Activated CD8-positive, alpha-beta T cell treated with anti-CD3 and anti-CD28 coated beads, Interleukin-2, amount 10 ng/mL, durations not matched to agents 7 days and 5 days (primary cell): ENCODE results near the gene AHSG. TPM values are rescaled to one million over a fixed set of nuclear protein-coding genes. Genes with fewer than 3 reads are reported as not detected.
A peak's percentile ranks its signal among the peaks of the same experiment; 100 is the strongest.
"Not testable (repeated sequence)": the region's sequence is repeated elsewhere in the genome, so short reads cannot be mapped to it uniquely, and the experiment has no call there.

Experiments used
- ATAC-seq: fragments of 150-1000 bp; cut with Tn5 transposase; one replicate; pipeline ENCODE4 v1.10.0; 2021; ENCODE audit warnings: moderate library complexity
- CTCF ChIA-PET: fragments of 350-600 bp; sonication (Branson Sonifier 250); formaldehyde crosslinking; loops from one replicate; lab custom pipeline; 2021; ENCODE audit warnings: antibody characterized with exemption; lab: Charles Lee
- POLR2A ChIA-PET: fragments of 350-600 bp; sonication (Branson Sonifier 250); formaldehyde crosslinking; loops from one replicate; lab custom pipeline; 2021; ENCODE audit warnings: antibody characterized with exemption; lab: Charles Lee
- DNase-seq: peaks from one replicate; pipeline ENCODE4 v3.0.0-alpha.2; 2020
- H3K27ac Mint-ChIP-seq: one replicate; pipeline ENCODE4 v1.8.0; 2021; ENCODE audit warnings: mild to moderate bottlenecking, mixed read lengths
- H3K27me3 Mint-ChIP-seq: one replicate; pipeline ENCODE4 v1.8.0; 2021; ENCODE audit warnings: low read depth, mixed read lengths
- H3K36me3 Mint-ChIP-seq: one replicate; pipeline ENCODE4 v1.8.0; 2021; ENCODE audit warnings: low read depth, mixed read lengths
- H3K4me1 Mint-ChIP-seq: one replicate; pipeline ENCODE4 v1.8.0; 2021; ENCODE audit warnings: low read depth, mixed read lengths
- H3K4me3 Mint-ChIP-seq: one replicate; pipeline ENCODE4 v1.8.0; 2021; ENCODE audit warnings: mild to moderate bottlenecking, mixed read lengths
- H3K9me3 Mint-ChIP-seq: one replicate; pipeline ENCODE4 v1.8.0; 2022; ENCODE audit warnings: mixed read lengths; ENCODE audit not compliant: insufficient read depth
- total RNA-seq, 2 experiments: library from RNA; stranded (reverse); gene quantifications; one replicate each; pipeline ENCODE4 v1.2.3, GENCODE V29; 2021

AHSG gene
- total RNA-seq, 2 experiments from 2014 or later = not detected

DNA sequence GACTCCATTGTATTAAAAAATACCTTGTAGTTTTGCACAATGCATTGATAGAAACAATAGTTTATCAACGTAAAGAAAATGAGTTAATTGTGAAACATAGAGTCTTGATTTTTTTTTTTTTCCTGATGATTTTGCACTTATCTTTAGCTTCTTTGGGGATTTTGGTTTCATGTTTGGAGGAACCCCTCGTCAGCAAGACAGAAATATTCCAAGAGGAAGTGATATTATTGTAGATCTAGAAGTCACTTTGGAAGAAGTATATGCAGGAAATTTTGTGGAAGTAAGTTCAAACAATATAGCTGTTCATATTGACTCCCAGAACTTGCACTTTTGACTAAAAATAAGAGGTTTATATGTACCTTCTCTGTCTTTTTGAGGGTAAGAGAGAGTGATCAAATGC is 35.3 kb upstream of the AHSG start:
- peaks cover 19% of the 10 kb centered on the region for H3K4me1 Mint-ChIP-seq
- H3K9me3 Mint-ChIP-seq = no peaks in the 10 kb centered on the region
- POLR2A ChIA-PET = no interaction called here
- no peaks in the 10 kb centered on the region for H3K27me3 Mint-ChIP-seq
- CTCF ChIA-PET = interaction anchor here (0.8 kb wide), 1 partner anchor 37 kb away, joined by 4 read pairs; no protein-coding TSS in a partner anchor
- DNase-seq = no peak
- peaks cover 67% of the 10 kb centered on the region for H3K36me3 Mint-ChIP-seq
- H3K27ac Mint-ChIP-seq = no peak overlapping the region
- no peak for ATAC-seq
- no peak overlapping the region for H3K4me3 Mint-ChIP-seq

DNA sequence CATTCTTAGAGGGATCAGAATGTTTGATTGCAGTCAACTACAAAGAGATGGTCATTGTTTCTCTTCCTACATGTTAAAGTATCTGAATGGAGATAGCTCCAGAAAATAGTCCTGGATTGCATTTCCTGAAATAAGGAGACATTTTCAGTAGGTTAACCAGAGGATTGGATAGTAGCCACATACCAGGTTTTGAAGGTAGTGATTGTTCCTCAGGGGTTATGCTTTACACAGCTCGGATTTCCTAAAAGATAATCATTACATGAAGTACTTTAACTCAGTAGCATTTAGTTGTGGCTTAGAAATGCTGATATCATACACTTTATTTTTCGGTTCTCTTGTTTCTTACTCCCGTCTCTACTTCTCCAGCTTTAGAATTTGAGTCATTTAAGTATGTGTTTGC is 32.1 kb upstream of the AHSG start:
- no peak overlapping the region for H3K27ac Mint-ChIP-seq
- H3K27me3 Mint-ChIP-seq = no peaks in the 10 kb centered on the region
- H3K36me3 Mint-ChIP-seq = peaks cover 68% of the 10 kb centered on the region
- H3K9me3 Mint-ChIP-seq = no peaks in the 10 kb centered on the region
- DNase-seq (no peak), ATAC-seq (no peak)
- H3K4me3 Mint-ChIP-seq = no peak overlapping the region
- ChIA-PET POLR2A (interaction anchor here (0.6 to 0.7 kb wide), 2 partner anchors 225 to 635 kb away, joined by 3 read pairs; partner anchors contain the start of gene RFC4), CTCF (interaction anchor here (2.0 to 7.8 kb wide), 2 partner anchors 10 to 35 kb away, joined by 5 to 62 read pairs; partner anchors contain the start of gene DNAJB11)
- H3K4me1 Mint-ChIP-seq = no peaks in the 10 kb centered on the region

- ChIA-PET CTCF (interaction anchor here (1.2 to 7.8 kb wide), 2 partner anchors 33 to 42 kb away, joined by 3 to 62 read pairs; no protein-coding TSS in a partner anchor), POLR2A (interaction anchor here (1.0 kb wide), 1 partner anchor 12 kb away, joined by 3 read pairs; the partner anchor contains the start of gene DNAJB11)
- peaks cover 56% of the 10 kb centered on the region for H3K36me3 Mint-ChIP-seq
- ATAC-seq (no peak), DNase-seq (no peak)
- no peaks in the 10 kb centered on the region for H3K27me3 Mint-ChIP-seq
- H3K4me3 Mint-ChIP-seq = no peak overlapping the region
- no peak overlapping the region for H3K27ac Mint-ChIP-seq
- no peaks in the 10 kb centered on the region for H3K4me1 Mint-ChIP-seq
- H3K9me3 Mint-ChIP-seq = no peaks in the 10 kb centered on the region
Observed at GRCh38 chr3:186582541-186582940, 30.3 kb upstream of the AHSG start.

- no peaks in the 10 kb centered on the region for H3K9me3 Mint-ChIP-seq
- ATAC-seq (no peak), DNase-seq (no peak)
- H3K27ac Mint-ChIP-seq = no peak overlapping the region
- H3K36me3 Mint-ChIP-seq = peaks cover 50% of the 10 kb centered on the region
- H3K4me3 Mint-ChIP-seq = no peak overlapping the region
- ChIA-PET POLR2A (interaction anchor here (1.0 to 1.4 kb wide), 3 partner anchors 13 to 200 kb away, joined by 3 to 5 read pairs (median 4); partner anchors contain the start of gene DNAJB11), CTCF (interaction anchor here (1.4 to 7.8 kb wide), 2 partner anchors 32 to 238 kb away, joined by 4 to 62 read pairs; no protein-coding TSS in a partner anchor)
- peaks cover 5% of the 10 kb centered on the region for H3K4me1 Mint-ChIP-seq
- no peaks in the 10 kb centered on the region for H3K27me3 Mint-ChIP-seq
Observed at GRCh38 chr3:186583831-186584230, 29.0 kb upstream of the AHSG start.

DNA sequence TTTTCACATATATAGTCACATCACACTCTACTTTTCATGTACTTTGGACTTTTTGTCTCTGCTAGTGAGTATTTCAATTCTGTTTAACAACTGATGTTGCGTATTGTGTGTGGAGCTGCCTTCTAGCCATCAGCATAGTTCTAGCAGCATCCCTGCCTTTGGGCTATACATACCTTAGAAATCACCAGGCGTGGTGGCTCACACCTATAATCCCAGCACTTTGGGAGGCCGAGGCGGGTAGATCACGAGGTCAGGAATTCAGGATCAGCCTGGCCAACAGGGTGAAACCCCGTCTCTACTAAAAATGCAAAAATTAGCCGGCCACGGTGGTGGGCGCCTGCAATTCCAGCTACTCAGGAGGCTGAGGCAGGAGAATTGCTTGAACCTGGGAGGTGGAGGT is 26.6 kb upstream of the AHSG start:
- not testable (repeated sequence) for H3K4me3 Mint-ChIP-seq, H3K27ac Mint-ChIP-seq, H3K27me3 Mint-ChIP-seq, H3K9me3 Mint-ChIP-seq, DNase-seq, ATAC-seq
- ChIA-PET POLR2A (interaction anchor here (0.7 kb wide), 1 partner anchor 15 kb away, joined by 3 read pairs; no protein-coding TSS in a partner anchor), CTCF (interaction anchor here (0.6 to 7.8 kb wide), 5 partner anchors 14 to 643 kb away, joined by 3 to 62 read pairs (median 4); partner anchors contain the start of gene DNAJB11)
- Mint-ChIP-seq H3K4me1 (peaks cover 16% of the 10 kb centered on the region), H3K36me3 (peaks cover 32% of the 10 kb centered on the region)

DNA sequence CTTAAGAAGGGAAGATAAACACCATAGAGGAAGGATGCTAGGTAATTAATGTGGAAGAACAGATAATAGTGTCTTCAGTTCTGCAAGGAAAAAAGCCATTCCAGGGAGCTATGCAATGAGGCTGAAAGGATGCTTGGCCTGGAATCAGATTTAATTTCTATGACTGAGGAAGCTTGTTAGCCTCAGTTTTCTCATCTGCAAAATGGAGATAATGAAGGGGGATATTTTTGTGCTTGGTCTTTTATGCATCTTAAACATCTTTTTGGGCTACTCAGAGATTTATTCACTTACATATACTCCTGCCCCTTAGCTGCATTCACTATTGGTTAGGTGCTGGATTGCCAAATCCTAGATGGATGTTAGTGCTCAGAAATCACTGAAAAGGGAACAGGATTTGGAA is 25.7 kb upstream of the AHSG start:
- no peak for ATAC-seq
- no peak overlapping the region for H3K4me3 Mint-ChIP-seq
- H3K9me3 Mint-ChIP-seq = no peaks in the 10 kb centered on the region
- H3K27me3 Mint-ChIP-seq = no peaks in the 10 kb centered on the region
- H3K36me3 Mint-ChIP-seq = peaks cover 27% of the 10 kb centered on the region
- ChIA-PET CTCF (interaction anchor here (0.8 to 7.8 kb wide), 3 partner anchors 15 to 29 kb away, joined by 3 to 62 read pairs (median 4); partner anchors contain the start of gene DNAJB11), POLR2A (interaction anchor here (1.4 kb wide), 1 partner anchor 17 kb away, joined by 4 read pairs; the partner anchor contains the start of gene DNAJB11)
- no peak overlapping the region for H3K27ac Mint-ChIP-seq
- no peak for DNase-seq
- peaks cover 16% of the 10 kb centered on the region for H3K4me1 Mint-ChIP-seq

- ATAC-seq (peak; percentile 38), DNase-seq (no peak)
- Mint-ChIP-seq H3K27ac (no peak overlapping the region), H3K9me3 (no peaks in the 10 kb centered on the region), H3K27me3 (peaks cover 2% of the 10 kb centered on the region), H3K4me3 (no peak overlapping the region), H3K36me3 (peaks cover 16% of the 10 kb centered on the region), H3K4me1 (peaks cover 16% of the 10 kb centered on the region)
- ChIA-PET CTCF (interaction anchor here (2.8 to 6.5 kb wide), 2 partner anchors 27 to 233 kb away, joined by 7 to 87 read pairs; partner anchors contain the start of gene AHSG), POLR2A (no interaction called here)
Observed at GRCh38 chr3:186588632-186589031, 24.2 kb upstream of the AHSG start.

DNA sequence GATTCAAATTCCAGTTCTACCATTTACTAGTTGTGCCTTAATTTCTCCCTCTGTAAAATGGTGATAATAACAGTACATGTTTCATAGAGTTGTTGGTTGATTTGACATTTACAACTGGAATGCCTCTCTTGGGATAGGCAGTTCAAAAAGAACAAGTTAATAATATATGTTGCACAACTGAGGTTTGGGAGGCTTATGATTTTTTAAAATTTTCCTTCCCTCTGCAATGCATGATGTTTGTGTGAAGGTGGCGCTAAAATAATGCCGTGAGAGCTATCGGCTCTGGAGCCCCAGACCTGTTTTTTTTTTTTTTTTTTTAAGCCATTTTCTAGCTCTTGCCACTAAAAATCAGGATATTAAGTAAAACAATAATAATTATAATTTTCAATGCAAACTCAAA is 23.7 kb upstream of the AHSG start:
- ATAC-seq (no peak), DNase-seq (no peak)
- ChIA-PET POLR2A (no interaction called here), CTCF (interaction anchor here (2.8 to 6.5 kb wide), 2 partner anchors 26 to 232 kb away, joined by 7 to 87 read pairs; partner anchors contain the start of gene AHSG)
- Mint-ChIP-seq H3K36me3 (peaks cover 11% of the 10 kb centered on the region), H3K4me1 (peaks cover 16% of the 10 kb centered on the region), H3K4me3 (no peak overlapping the region), H3K27me3 (peaks cover 2% of the 10 kb centered on the region), H3K9me3 (no peaks in the 10 kb centered on the region), H3K27ac (no peak overlapping the region)

GRCh38 chr3:186589856-186590579 is 22.8 kb upstream of the AHSG start:
- CTCF ChIA-PET = interaction anchor here (0.8 to 6.5 kb wide), 5 partner anchors 19 to 647 kb away, joined by 3 to 87 read pairs (median 4); partner anchors contain the start of gene AHSG
- Mint-ChIP-seq H3K4me3 (no peak overlapping the region), H3K4me1 (peaks cover 16% of the 10 kb centered on the region), H3K27ac (no peak overlapping the region), H3K36me3 (peaks cover 2% of the 10 kb centered on the region), H3K9me3 (no peaks in the 10 kb centered on the region), H3K27me3 (peaks cover 2% of the 10 kb centered on the region)
- no peak for DNase-seq
- POLR2A ChIA-PET = interaction anchor here (0.5 to 0.8 kb wide), 3 partner anchors 70 to 194 kb away, joined by 3 read pairs; partner anchors contain the start of gene EIF4A2
- peak; percentile 26 for ATAC-seq

DNA sequence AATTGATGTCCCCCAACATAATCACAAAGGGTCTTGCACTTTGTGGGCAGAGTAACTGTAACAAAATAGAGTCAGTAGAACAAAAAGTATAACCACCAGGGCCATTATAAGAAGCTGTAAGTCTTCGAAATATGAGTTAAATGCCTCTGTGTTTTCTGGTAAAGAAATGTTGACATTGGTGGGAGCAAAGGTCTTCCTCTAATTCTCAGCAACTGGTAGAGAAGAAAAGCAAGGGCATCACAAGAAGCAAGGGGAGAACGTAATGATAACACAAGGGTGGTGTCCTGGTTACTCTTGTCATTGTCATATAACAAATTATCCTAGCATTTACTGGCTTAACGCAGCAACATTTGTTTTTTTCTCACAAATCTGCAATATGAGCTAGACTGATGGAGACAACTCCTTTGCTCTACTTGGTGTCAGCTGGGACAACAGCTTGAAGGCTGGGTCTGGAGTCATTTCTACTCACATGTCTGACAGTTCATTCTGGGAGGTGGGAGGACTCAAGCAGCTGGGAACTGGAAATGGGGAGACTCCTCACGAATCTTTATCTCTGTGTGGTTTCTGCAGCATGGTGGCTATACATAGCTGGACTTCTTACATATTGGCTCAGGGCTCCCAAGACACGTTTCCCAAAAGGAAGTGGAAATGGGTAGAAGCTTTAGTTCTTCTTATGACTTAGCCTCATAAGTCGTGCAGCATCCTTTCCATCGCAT is 22.1 kb upstream of the AHSG start:
- Mint-ChIP-seq H3K27ac (no peak overlapping the region), H3K4me3 (no peak overlapping the region), H3K36me3 (peaks cover 2% of the 10 kb centered on the region), H3K27me3 (peaks cover 4% of the 10 kb centered on the region), H3K9me3 (no peaks in the 10 kb centered on the region), H3K4me1 (peaks cover 16% of the 10 kb centered on the region)
- ATAC-seq (no peak), DNase-seq (no peak)
- CTCF ChIA-PET = interaction anchor here (0.8 to 6.5 kb wide), 5 partner anchors 19 to 648 kb away, joined by 3 to 87 read pairs (median 4); partner anchors contain the start of gene AHSG
- POLR2A ChIA-PET = interaction anchor here (0.6 to 0.9 kb wide), 3 partner anchors 20 to 193 kb away, joined by 3 read pairs; partner anchors contain the start of genes DNAJB11 and EIF4A2

DNA sequence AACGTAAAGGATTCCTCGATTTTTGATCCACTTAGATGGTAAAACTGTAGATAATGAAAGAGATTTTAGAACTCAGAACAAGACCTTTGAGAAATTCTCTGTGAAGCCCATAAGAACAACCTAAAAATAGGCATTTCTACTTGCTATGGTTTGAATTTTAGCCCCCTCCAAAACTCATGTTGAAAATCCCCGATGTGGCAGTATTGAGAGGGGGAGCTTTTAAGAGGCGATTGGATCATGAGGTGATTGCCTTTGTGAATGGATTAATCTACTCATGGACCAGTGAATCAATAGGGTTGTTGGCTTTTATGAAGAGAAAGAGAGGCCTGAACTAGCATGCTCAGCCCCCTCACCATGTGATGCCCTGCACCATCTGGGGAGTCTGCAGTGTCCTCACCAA is 20.2 kb upstream of the AHSG start:
- no peak for DNase-seq
- no peaks in the 10 kb centered on the region for H3K9me3 Mint-ChIP-seq
- peaks cover 2% of the 10 kb centered on the region for H3K36me3 Mint-ChIP-seq
- H3K27me3 Mint-ChIP-seq = peaks cover 4% of the 10 kb centered on the region
- no peak overlapping the region for H3K4me3 Mint-ChIP-seq
- no peak for ATAC-seq
- ChIA-PET POLR2A (no interaction called here), CTCF (interaction anchor here (1.2 to 6.5 kb wide), 2 partner anchors 23 to 649 kb away, joined by 3 to 87 read pairs; partner anchors contain the start of gene AHSG)
- no peak overlapping the region for H3K27ac Mint-ChIP-seq
- H3K4me1 Mint-ChIP-seq = peaks cover 16% of the 10 kb centered on the region
